ENCODE measurements around the gene DNAI4.

DNAI4 gene

DNA sequence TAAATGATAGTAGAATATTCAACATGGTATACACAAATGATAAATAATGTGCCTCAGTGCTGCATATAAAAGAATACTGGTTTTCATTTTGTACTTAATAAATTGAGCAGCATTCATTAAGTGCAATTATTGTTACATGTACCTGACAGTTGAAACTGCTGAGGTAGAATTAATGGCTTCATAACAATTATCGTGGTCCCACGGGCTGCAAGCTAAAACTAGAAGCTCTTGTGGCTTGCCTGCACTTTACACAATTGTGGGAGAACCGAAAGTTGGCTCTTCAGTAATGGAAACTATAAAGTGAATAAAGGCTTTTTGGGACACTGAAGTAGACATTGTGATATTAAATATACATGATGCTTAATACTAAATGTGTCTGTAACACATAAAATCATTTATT is 146.8 kb downstream of the DNAI4 start:
- no peak for DNase-seq (ENCODE audit: low read depth)
- H3K4me3 ChIP-seq (ENCODE audit: low read depth, low read length): no peak overlapping the region
- TF ChIP-seq, protein P1, sequence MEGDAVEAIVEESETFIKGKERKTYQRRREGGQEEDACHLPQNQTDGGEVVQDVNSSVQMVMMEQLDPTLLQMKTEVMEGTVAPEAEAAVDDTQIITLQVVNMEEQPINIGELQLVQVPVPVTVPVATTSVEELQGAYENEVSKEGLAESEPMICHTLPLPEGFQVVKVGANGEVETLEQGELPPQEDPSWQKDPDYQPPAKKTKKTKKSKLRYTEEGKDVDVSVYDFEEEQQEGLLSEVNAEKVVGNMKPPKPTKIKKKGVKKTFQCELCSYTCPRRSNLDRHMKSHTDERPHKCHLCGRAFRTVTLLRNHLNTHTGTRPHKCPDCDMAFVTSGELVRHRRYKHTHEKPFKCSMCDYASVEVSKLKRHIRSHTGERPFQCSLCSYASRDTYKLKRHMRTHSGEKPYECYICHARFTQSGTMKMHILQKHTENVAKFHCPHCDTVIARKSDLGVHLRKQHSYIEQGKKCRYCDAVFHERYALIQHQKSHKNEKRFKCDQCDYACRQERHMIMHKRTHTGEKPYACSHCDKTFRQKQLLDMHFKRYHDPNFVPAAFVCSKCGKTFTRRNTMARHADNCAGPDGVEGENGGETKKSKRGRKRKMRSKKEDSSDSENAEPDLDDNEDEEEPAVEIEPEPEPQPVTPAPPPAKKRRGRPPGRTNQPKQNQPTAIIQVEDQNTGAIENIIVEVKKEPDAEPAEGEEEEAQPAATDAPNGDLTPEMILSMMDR (conservative IDR thresholded peaks at IDR 0.05; ENCODE audit: low read depth, low read length): no peak

DNA sequence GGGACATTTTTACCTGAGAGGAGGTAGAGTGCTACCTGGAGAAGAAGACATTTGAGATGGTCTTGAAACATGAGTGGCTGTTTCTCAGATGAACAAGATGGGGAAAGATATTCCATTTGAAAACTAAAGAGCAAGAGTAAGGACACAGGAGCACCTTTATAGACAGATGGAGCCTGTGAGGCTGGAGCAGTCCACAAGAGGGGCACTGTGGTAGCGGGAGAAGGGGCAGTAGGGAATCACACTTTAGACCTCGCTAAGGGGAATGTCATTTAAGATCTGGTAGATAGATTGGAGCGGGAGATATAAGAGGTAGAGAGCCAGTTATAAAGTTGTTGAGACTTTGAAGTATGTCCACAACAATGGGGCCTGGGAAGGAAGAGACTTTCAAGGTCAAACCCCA is 149.0 kb downstream of the DNAI4 start:
- DNase-seq (ENCODE audit: low read depth): no peak
- H3K4me3 ChIP-seq (ENCODE audit: low read depth, low read length): no peak overlapping the region
- TF ChIP-seq, protein P1 (conservative IDR thresholded peaks at IDR 0.05; ENCODE audit: low read depth, low read length): no peak

DNA sequence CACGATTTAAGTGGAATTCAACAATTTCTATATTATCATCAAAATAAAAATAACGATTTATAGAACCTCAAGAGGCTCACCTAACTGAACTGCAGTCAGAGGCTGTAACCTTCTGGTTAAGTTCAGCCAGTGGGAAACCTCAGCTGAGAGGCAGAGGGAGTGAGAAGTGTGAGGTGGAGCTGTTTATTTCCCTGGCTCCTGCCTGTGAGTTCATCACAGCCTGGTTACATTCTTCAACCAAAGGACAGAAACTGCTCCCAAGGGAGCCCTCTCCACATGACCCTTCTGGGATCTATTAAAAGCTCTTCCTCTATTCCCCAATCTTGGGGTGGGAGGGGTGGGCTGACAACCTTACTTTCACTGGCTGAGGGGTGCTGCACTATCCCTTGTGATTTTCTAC is 150.2 kb downstream of the DNAI4 start:
- no peak for DNase-seq (ENCODE audit: low read depth)
- H3K4me3 ChIP-seq (ENCODE audit: low read depth, low read length): no peak overlapping the region
- TF ChIP-seq, protein P1 (conservative IDR thresholded peaks at IDR 0.05; ENCODE audit: low read depth, low read length): no peak

DNA sequence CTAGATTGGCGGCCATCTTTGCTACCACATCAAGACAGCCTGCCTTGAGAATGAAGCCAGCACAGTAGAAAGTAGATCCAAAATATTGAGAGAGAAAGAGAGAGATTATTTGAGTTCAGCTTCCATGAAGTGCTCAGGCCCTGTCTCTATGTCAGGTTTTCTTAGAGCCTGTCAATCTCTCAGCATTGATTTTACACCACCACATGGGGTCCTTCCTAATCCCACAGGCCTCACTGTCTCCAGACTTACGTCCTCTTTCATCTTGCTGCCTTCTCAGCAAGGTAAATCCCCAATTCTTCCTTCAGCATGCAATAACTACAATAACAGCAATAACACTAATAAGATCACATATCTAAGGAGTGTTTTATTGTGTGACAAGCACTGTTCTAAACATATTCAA is 151.4 kb downstream of the DNAI4 start:
- TF ChIP-seq, protein P1 (conservative IDR thresholded peaks at IDR 0.05; ENCODE audit: low read depth, low read length): no peak
- no peak overlapping the region for H3K4me3 ChIP-seq (ENCODE audit: low read depth, low read length)
- no peak for DNase-seq (ENCODE audit: low read depth)

DNA sequence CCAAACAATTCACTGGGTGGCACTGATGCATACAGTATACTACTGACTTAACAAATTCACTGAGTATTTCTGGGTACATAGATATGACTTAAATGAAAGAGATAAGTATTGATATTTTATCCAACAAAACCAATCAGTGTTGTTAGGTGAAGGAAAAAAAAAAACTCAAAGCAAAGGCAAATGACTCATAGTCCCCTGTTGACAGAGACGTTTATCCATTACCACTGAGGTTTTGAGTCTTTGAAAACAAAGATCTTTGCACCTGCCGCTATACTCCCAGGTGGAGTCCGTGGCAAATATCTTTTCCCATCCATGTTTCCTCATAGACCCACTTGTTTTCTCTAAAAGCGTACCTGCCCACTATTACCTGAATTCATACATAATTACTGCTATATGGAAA is 154.0 kb downstream of the DNAI4 start:
- no peak overlapping the region for H3K4me3 ChIP-seq (ENCODE audit: low read depth, low read length)
- no peak for DNase-seq (ENCODE audit: low read depth)
- TF ChIP-seq, protein P1 (conservative IDR thresholded peaks at IDR 0.05; ENCODE audit: low read depth, low read length): no peak

DNA sequence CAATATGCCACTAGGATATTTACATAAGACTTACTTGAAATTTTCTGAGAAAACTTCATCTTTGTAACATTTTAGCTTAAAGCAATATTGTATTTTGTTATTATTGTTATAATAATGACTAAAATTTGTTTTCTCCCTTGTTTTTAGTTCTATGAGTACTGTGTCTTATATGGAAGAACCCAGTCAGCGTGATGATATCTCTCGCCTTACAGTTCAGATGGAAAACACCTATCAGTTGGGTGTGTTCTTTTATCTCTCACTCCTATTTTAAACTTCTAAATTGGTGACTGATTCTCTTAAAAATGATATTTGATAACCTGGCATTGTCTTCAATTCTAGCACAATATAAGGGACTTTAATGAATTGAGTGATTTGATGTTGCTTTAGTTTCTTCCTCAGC is 154.4 kb downstream of the DNAI4 start:
- TF ChIP-seq, protein P1 (conservative IDR thresholded peaks at IDR 0.05; ENCODE audit: low read depth, low read length): no peak

DNA sequence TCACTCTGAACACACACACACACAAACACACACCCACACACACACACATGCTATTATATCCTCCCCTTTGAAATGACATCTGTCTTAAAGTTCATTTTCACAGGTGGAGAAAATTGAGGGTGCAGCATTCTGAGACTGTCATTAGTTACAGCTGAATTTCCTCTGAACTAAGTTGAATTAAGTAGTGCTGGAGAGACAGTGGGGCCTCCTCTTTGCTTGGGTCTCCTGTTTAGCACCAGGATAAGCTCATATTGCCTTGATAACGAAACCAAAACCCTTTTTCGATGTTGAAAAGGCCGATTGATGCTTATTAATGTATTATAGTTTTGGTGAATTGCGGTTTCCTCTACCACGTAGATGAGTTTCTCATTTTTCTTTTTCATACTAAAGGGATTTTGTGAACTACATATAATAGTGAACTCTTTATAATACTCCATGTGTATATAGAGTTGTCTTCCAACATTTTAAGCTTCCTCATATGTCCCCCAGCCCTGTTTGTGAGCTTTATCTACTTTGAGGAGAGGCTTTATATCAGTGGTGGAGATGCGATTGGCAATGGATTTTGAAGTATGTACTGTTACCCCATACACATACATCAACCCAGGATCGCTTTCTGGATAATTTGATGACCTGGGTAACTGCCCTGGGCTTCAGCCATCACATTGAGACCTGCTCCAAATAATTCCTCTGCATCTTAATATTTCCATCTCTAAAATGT is 155.0 kb downstream of the DNAI4 start:
- TF ChIP-seq, protein P1 (conservative IDR thresholded peaks at IDR 0.05; ENCODE audit: low read depth, low read length): no peak
- no peak for DNase-seq (ENCODE audit: low read depth)
- no peak overlapping the region for H3K4me3 ChIP-seq (ENCODE audit: low read depth, low read length)

More for the DNA sequence above, 154.4 kb downstream of the DNAI4 start:
- no peak for DNase-seq (ENCODE audit: low read depth)
- no peak overlapping the region for H3K4me3 ChIP-seq (ENCODE audit: low read depth, low read length)
